A549 (cell line): ENCODE results near the gene UTY. TPM values are rescaled to one million over a fixed set of nuclear protein-coding genes. Genes with fewer than 3 reads are reported as not detected.

ENCODE experiments used
- ATAC-seq, 2 experiments: fragments of 200-7000 bp in 1 of 2; fragments of >200 bp in 1 of 2; cut with Nextera tagmentation in 1 of 2; cut with Tn5 transposase in 1 of 2; 3 replicates each; pipeline versions ENCODE4 v1.8.0 to v1.9.1; 2018 to 2020; ENCODE audit warnings: mild to moderate bottlenecking in 1 of 2, moderate library complexity in 1 of 2
- CTCF ChIA-PET: fragments of 300-600 bp; sonication (Branson Sonifier 250); formaldehyde crosslinking; extraction: SDS; loops from one replicate; lab custom pipeline; 2021; ENCODE audit warnings: antibody characterized with exemption, inconsistent platforms; lab: Yijun Ruan, JAX
- POLR2A ChIA-PET: fragments of 350-600 bp; formaldehyde crosslinking; extraction: SDS; loops from one replicate; lab custom pipeline; 2021; ENCODE audit warnings: antibody characterized with exemption, inconsistent platforms; lab: Yijun Ruan, JAX
- DNase-seq, 2 experiments: peaks; one replicate each; pipeline versions ENCODE4 v3.0.0 to v3.0.0-alpha.2; 2011 to 2016; ENCODE audit warnings: low read depth in 1 of 2, low spot score in 1 of 2
- FAIRE-seq: peaks from 2 replicates; lab custom pipeline; 2011; peaks lifted over from hg19 to GRCh38; lab: Jason Lieb, UNC
- H3K27ac ChIP-seq, 2 experiments: fragments of >200 bp; sonication (Bioruptor Twin); formaldehyde crosslinking; 3 replicates each; pipeline ENCODE4 v1.5.1; 2016 to 2017
- H3K4me1 ChIP-seq: fragments of >200 bp; sonication (Bioruptor Twin); formaldehyde crosslinking; 3 replicates; pipeline ENCODE4 v1.6.1; 2016
- H3K4me2 ChIP-seq: fragments of >200 bp; sonication (Bioruptor Twin); formaldehyde crosslinking; 3 replicates; pipeline ENCODE4 v1.6.1; 2016
- H3K4me3 ChIP-seq: fragments of >200 bp; sonication (Bioruptor Twin); formaldehyde crosslinking; 3 replicates; pipeline ENCODE4 v1.5.1; 2016
- H3K9me3 ChIP-seq: fragments of >200 bp; sonication (Bioruptor Twin); formaldehyde crosslinking; 3 replicates; pipeline ENCODE4 v1.6.1; 2016
- CBX2 ChIP-seq: fragments of 200-600 bp; sonication (generic); IDR thresholded peaks from 2 replicates; pipeline ENCODE4 v1.6.1; 2016; ENCODE audit warnings: low read depth, mild to moderate bottlenecking, borderline replicate concordance
- CHD2 ChIP-seq: fragments of 150-350 bp; IDR thresholded peaks from 2 replicates; pipeline ENCODE4 v1.6.1; 2014; ENCODE audit warnings: low read length; ENCODE audit not compliant: partially characterized antibody
- CHD4 ChIP-seq: fragments of 200-600 bp; sonication (generic); IDR thresholded peaks from 2 replicates; pipeline ENCODE4 v1.6.1; 2016; ENCODE audit warnings: antibody characterized with exemption, mild to moderate bottlenecking, borderline replicate concordance
- EHF ChIP-seq: fragments of 250-450 bp; sonication (Bioruptor Pico); IDR thresholded peaks from 2 replicates; pipeline ENCODE4 v1.5.0; 2020; ENCODE audit warnings: mild to moderate bottlenecking
- EHMT2 ChIP-seq: fragments of 200-600 bp; sonication (generic); IDR thresholded peaks from 2 replicates; pipeline ENCODE4 v1.6.1; 2016; ENCODE audit warnings: antibody characterized with exemption, low read depth, mild to moderate bottlenecking, moderate library complexity
- ESRRA ChIP-seq: fragments of 150-350 bp; IDR thresholded peaks from 2 replicates; pipeline ENCODE4 v1.6.1; 2014; ENCODE audit warnings: mild to moderate bottlenecking, low read length, borderline replicate concordance
- FOSB ChIP-seq: fragments of 250-450 bp; sonication (Bioruptor Pico); IDR thresholded peaks from 2 replicates; pipeline ENCODE4 v1.5.0; 2020; ENCODE audit warnings: mild to moderate bottlenecking, moderate library complexity
- HEYL ChIP-seq: fragments of 250-450 bp; sonication (Bioruptor Pico); IDR thresholded peaks from 2 replicates; pipeline ENCODE4 v1.8.0; 2021; ENCODE audit warnings: mild to moderate bottlenecking, moderate library complexity
- HOXA7 ChIP-seq: fragments of 250-450 bp; sonication (Bioruptor Pico); IDR thresholded peaks from 2 replicates; pipeline ENCODE4 v1.5.0; 2020; ENCODE audit warnings: mild to moderate bottlenecking, moderate library complexity
- HOXB5 ChIP-seq: fragments of 250-450 bp; sonication (Bioruptor Pico); IDR thresholded peaks from 2 replicates; pipeline ENCODE4 v1.5.0; 2020; ENCODE audit warnings: mild to moderate bottlenecking, moderate library complexity
- KDM5A ChIP-seq: fragments of 200-600 bp; sonication (generic); IDR thresholded peaks from 2 replicates; pipeline ENCODE4 v1.6.1; 2016; ENCODE audit warnings: antibody characterized with exemption, mild to moderate bottlenecking
- MYC ChIP-seq: IDR thresholded peaks from 2 replicates; pipeline ENCODE4 v1.6.1; 2012; ENCODE audit warnings: mild to moderate bottlenecking, inconsistent platforms, low read length, improper control_type of control experiment, borderline replicate concordance
- PBX3 ChIP-seq: IDR thresholded peaks from 2 replicates; pipeline ENCODE4 v1.6.1; 2012
- POLR2AphosphoS2 ChIP-seq: conservative IDR thresholded peaks from 2 replicates; pipeline ENCODE4 v1.6.1; 2012; ENCODE audit warnings: low read length, improper control_type of control experiment, inconsistent platforms
- RAD21 ChIP-seq, 2 experiments: fragments of >200 bp in 1 of 2; sonication (Bioruptor Twin) in 1 of 2; formaldehyde crosslinking in 1 of 2; IDR thresholded peaks in 1 of 2; conservative IDR thresholded peaks in 1 of 2; 2 replicates in 1 of 2; 3 replicates in 1 of 2; pipeline ENCODE4 v1.6.1; 2012 to 2018; ENCODE audit warnings: inconsistent platforms in 1 of 2
- RARB ChIP-seq: fragments of 250-450 bp; sonication (Bioruptor Pico); IDR thresholded peaks from 2 replicates; pipeline ENCODE4 v1.8.0; 2021; ENCODE audit warnings: mild to moderate bottlenecking, moderate library complexity
- RNF2 ChIP-seq: fragments of 200-600 bp; sonication (generic); IDR thresholded peaks from 2 replicates; pipeline ENCODE4 v1.6.1; 2016; ENCODE audit warnings: low read depth, mild to moderate bottlenecking, antibody characterized with exemption, moderate library complexity, borderline replicate concordance
- SMC3 ChIP-seq: fragments of >200 bp; sonication (Bioruptor Twin); formaldehyde crosslinking; IDR thresholded peaks from 3 replicates; pipeline ENCODE4 v1.6.1; 2018; ENCODE audit warnings: inconsistent platforms
- TFCP2L1 ChIP-seq: fragments of 250-450 bp; sonication (Bioruptor Pico); IDR thresholded peaks from 2 replicates; pipeline ENCODE4 v1.5.0; 2021; ENCODE audit warnings: mild to moderate bottlenecking
- ZC3H11A ChIP-seq: fragments of 450-650 bp; IDR thresholded peaks from 2 replicates; pipeline ENCODE4 v1.6.1; 2014; ENCODE audit warnings: antibody characterized with exemption, mild to moderate bottlenecking
- ZSCAN20 ChIP-seq: fragments of 250-450 bp; sonication (Bioruptor Pico); IDR thresholded peaks from 2 replicates; pipeline ENCODE4 v1.8.0; 2022; ENCODE audit warnings: mild to moderate bottlenecking, moderate library complexity
- WGBS: methylation state at CpG from one replicate; pipeline ENCODE4 v1.1.6; 2017; ENCODE audit errors: missing lambda C conversion rate; 5-methylcytosine and 5-hydroxymethylcytosine counted together
- polyA plus RNA-seq, 4 experiments: library from polyadenylated mRNA; depleted of rRNA in 3 of 4; stranded (reverse); fragments of >200 nt; fragmentation: RNase III in 1 of 4; extraction: RNeasy Plus Mini Kit Qiagen cat#74134 plus additional on column Dnase treatment in 1 of 4; gene quantifications; 2 replicates in 3 of 4; 3 replicates in 1 of 4; pipeline ENCODE4 v1.2.3, GENCODE V29; 2011 to 2017
- TF ChIP-seq, protein P1 (sequence below): fragments of 200-600 bp; sonication (generic); IDR thresholded peaks from 2 replicates; pipeline ENCODE4 v1.6.1; 2016; ENCODE audit warnings: antibody characterized with exemption, mild to moderate bottlenecking, moderate library complexity
- TF ChIP-seq, protein P2 (sequence below): IDR thresholded peaks from 2 replicates; pipeline ENCODE4 v1.6.1; 2012; ENCODE audit warnings: low read depth, borderline replicate concordance
- TF ChIP-seq, protein P3 (sequence below): fragments of 250-450 bp; sonication (Bioruptor Pico); IDR thresholded peaks from 2 replicates; pipeline ENCODE4 v1.5.0; 2021; ENCODE audit warnings: mild to moderate bottlenecking, moderate library complexity, borderline replicate concordance

The UTY gene
- polyA plus RNA-seq, 2 of the 4 experiments (the other 2 are of a cell fraction) = 2.9 to 12.5 TPM

GRCh38 chrY:13416869-13417661 is 62.8 kb downstream of the UTY start (continued):
- TF ChIP-seq, protein P1, sequence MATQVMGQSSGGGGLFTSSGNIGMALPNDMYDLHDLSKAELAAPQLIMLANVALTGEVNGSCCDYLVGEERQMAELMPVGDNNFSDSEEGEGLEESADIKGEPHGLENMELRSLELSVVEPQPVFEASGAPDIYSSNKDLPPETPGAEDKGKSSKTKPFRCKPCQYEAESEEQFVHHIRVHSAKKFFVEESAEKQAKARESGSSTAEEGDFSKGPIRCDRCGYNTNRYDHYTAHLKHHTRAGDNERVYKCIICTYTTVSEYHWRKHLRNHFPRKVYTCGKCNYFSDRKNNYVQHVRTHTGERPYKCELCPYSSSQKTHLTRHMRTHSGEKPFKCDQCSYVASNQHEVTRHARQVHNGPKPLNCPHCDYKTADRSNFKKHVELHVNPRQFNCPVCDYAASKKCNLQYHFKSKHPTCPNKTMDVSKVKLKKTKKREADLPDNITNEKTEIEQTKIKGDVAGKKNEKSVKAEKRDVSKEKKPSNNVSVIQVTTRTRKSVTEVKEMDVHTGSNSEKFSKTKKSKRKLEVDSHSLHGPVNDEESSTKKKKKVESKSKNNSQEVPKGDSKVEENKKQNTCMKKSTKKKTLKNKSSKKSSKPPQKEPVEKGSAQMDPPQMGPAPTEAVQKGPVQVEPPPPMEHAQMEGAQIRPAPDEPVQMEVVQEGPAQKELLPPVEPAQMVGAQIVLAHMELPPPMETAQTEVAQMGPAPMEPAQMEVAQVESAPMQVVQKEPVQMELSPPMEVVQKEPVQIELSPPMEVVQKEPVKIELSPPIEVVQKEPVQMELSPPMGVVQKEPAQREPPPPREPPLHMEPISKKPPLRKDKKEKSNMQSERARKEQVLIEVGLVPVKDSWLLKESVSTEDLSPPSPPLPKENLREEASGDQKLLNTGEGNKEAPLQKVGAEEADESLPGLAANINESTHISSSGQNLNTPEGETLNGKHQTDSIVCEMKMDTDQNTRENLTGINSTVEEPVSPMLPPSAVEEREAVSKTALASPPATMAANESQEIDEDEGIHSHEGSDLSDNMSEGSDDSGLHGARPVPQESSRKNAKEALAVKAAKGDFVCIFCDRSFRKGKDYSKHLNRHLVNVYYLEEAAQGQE = no peak
- no peak for TF ChIP-seq EHMT2

DNA sequence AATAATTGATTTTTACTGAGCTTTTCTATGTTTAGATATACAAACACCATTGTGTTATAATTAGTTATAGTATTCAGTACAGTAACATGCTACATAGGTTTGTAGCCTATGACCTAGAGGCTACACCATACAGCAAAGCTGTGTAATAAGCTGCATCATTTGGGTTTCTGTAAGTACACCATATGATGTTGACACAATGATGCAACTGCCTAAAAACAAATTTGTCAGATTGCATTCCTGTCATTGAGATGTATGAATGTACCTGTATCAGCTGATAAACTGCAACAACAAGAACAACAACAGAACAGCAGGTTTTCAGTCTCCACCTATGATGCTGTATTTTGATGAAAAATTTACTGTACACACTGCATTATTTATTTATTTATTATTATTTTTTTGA is 64.3 kb downstream of the UTY start:
- FAIRE-seq = no peak
- Histone ChIP-seq H3K27ac (no peak overlapping the region), H3K9me3 (no peaks in the 10 kb centered on the region), H3K4me1 (no peaks in the 10 kb centered on the region), H3K4me3 (no peak overlapping the region), H3K4me2 (no peak overlapping the region)
- TF ChIP-seq CHD4 (no peak), PBX3 (no peak)
- ChIA-PET CTCF (no interaction called here), POLR2A (no interaction called here)
- no peak for DNase-seq
- ATAC-seq = no peak

DNA sequence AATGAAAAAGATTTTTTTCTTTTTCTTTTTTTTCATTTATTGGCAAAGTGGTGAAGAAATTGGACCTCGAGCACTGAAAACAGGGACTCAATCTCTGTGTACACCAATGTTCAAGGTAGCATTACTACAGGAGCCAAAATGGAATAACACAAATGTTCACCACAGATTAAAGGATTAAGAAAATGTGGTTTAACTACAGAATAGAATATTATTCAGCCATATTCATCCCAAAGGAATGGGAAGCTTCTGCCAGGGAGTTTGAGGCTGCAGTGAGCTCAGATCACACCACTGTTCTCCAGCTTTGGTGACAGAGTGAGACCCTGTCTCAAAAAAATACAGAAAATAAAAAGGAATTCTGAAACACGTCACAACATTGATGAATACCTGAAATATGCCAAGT is 81.0 kb downstream of the UTY start:
- no peak for FAIRE-seq
- no peak for ATAC-seq
- no peak overlapping the region for H3K27ac ChIP-seq
- DNase-seq = no peak
- ChIA-PET CTCF (no interaction called here), POLR2A (no interaction called here)
- H3K4me2 ChIP-seq = no peak overlapping the region
- H3K4me1 ChIP-seq = no peaks in the 10 kb centered on the region
- no peak overlapping the region for H3K4me3 ChIP-seq
- TF ChIP-seq, protein P2, sequence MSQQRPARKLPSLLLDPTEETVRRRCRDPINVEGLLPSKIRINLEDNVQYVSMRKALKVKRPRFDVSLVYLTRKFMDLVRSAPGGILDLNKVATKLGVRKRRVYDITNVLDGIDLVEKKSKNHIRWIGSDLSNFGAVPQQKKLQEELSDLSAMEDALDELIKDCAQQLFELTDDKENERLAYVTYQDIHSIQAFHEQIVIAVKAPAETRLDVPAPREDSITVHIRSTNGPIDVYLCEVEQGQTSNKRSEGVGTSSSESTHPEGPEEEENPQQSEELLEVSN = no peak
- TF ChIP-seq EHF (CRISPR knock-in tag) = no peak
- TF ChIP-seq RAD21 (conservative IDR thresholded peaks at IDR 0.05 in 1 of 2, IDR thresholded peaks at IDR 0.05 in 1 of 2) = no peak
- TF ChIP-seq ZSCAN20 = no peak
- TF ChIP-seq POLR2AphosphoS2 = no peak
- no peak for TF ChIP-seq CHD4
- TF ChIP-seq HOXB5 (CRISPR knock-in tag) = no peak
- TF ChIP-seq ESRRA = no peak
- no peak for TF ChIP-seq HOXA7 (CRISPR knock-in tag)
- 81% methylated on average over 2 of the region's 2 CpGs for whole genome bisulfite sequencing
- H3K9me3 ChIP-seq = no peaks in the 10 kb centered on the region

DNA sequence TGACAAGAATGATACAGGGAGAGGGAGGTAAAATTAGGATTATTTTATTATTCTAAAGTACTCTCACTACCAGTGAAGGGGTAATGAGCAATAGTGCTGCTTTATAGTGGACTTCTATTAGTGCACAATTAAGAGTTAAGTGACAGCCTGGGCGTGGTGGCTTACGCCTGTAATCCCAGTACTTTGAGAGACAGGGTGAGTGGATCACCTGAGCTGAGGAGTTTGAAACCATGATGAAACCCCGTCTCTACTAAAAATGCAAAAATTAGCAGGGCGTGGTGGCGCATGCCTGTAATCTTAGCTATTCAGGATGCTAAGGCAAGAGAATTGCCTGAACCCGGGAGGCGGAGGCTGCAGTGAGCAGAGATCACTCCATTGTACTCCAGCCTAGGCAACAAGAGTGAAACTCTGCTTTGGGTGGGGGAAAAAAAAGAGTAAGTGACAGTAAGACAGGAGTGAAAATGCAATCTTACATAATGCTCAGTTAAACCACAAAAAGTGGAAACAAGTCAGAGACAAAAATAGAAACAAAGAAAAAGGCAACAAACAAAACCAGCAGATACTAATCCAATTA is 98.6 kb downstream of the UTY start:
- POLR2A ChIA-PET = no interaction called here
- no peak for TF ChIP-seq TFCP2L1 (CRISPR knock-in tag)
- TF ChIP-seq CHD2 = no peak
- TF ChIP-seq HOXA7 (CRISPR knock-in tag) = no peak
- no peak for TF ChIP-seq FOSB
- TF ChIP-seq MYC = no peak
- no peak for TF ChIP-seq RNF2
- TF ChIP-seq ZC3H11A = no peak
- no peak for TF ChIP-seq ESRRA
- TF ChIP-seq, protein P3, sequence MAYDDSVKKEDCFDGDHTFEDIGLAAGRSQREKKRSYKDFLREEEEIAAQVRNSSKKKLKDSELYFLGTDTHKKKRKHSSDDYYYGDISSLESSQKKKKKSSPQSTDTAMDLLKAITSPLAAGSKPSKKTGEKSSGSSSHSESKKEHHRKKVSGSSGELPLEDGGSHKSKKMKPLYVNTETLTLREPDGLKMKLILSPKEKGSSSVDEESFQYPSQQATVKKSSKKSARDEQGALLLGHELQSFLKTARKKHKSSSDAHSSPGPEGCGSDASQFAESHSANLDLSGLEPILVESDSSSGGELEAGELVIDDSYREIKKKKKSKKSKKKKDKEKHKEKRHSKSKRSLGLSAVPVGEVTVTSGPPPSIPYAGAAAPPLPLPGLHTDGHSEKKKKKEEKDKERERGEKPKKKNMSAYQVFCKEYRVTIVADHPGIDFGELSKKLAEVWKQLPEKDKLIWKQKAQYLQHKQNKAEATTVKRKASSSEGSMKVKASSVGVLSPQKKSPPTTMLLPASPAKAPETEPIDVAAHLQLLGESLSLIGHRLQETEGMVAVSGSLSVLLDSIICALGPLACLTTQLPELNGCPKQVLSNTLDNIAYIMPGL = no peak
- no peak for TF ChIP-seq CBX2
- TF ChIP-seq KDM5A = no peak
- TF ChIP-seq RARB (CRISPR knock-in tag) = no peak
- no peak for TF ChIP-seq HEYL (CRISPR knock-in tag)
- TF ChIP-seq SMC3 = no peak

More for the DNA sequence above, 98.6 kb downstream of the UTY start:
- Histone ChIP-seq H3K27ac (no peak overlapping the region), H3K4me2 (no peak overlapping the region), H3K9me3 (no peaks in the 10 kb centered on the region), H3K4me1 (no peaks in the 10 kb centered on the region), H3K4me3 (no peak overlapping the region)
- 97% methylated on average over 7 of the region's 7 CpGs for WGBS
- DNase-seq (no peak), FAIRE-seq (no peak), ATAC-seq (no peak)
- CTCF ChIA-PET = no interaction called here
